AG10803 (cell line): ENCODE results near the gene DUT.

Source experiments
- DNase-seq: peaks from one replicate; pipeline ENCODE4 v3.0.0; 2010; ENCODE audit warnings: low read depth
- H3K4me3 ChIP-seq: 2 replicates; pipeline ENCODE4 v1.5.1; 2011; ENCODE audit warnings: mild to moderate bottlenecking, low read length, control low read depth
- CTCF ChIP-seq: conservative IDR thresholded peaks from 2 replicates; pipeline ENCODE4 v1.5.1; 2011; ENCODE audit warnings: mild to moderate bottlenecking, low read length, control low read depth, inconsistent platforms

The DUT gene

DNA sequence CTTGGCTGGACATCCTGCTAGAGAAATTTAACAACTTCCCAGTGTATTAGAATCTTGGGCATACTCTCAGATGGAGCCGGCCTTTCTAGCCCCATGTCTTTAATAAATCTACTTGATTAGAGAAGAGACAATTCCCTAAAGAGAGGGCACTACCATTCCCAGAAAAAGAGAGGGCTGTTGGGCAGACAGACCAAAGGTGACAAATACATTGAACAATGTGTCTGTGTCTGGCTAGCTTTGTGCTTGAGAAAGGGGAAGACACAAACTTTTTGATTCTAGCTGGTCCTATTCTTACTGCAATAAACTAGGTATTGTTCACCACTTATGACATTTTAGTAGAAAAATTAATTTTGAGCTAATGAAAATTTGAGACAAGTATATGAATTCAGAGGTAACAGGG, 57.7 kb downstream of the DUT start:
- DNase-seq = no peak
- no peak overlapping the region for H3K4me3 ChIP-seq
- no peak for TF ChIP-seq CTCF

DNA sequence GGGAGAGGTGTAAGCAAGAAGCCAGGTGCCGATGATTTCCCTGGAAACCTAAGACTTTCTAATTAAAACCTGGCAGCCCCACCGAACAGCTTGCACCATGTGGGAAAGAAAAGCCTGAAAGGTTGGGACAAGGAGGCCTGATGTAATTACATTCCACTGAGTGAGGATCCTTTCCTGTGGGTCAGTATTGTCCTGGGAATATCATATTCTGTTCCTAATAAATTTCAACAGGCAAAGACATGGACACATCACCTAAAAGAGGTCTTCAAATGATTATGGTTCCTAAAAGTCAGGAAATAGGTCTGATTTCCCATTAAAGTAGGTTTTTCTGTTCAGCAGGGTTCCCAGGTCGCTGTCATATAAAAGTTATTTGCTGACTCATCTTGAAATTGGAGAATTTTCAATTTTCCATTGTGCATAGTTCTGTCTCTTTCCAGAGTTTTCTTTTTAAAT, 58.5 kb downstream of the DUT start:
- no peak overlapping the region for H3K4me3 ChIP-seq
- peak; percentile 86 for DNase-seq
- no peak for TF ChIP-seq CTCF

DNA sequence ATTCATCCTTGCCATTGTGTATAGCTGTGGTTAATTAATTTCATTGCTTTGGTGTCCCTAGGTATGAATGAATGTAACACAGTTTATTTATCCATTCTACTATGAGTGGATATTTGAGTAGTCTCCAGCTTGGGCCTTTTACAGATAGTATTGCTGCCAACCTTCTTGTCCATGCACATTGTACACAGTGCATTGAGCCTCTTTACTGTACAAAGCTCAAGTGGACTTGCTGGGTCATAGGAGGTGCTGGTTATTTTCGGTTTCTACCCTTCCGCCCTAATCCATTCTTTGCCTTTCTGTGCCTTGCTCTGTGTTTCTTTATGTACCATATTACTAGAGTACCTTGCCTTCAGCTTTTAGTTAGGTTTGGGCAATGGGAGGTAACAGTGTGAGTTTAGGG, 60.7 kb downstream of the DUT start:
- no peak for DNase-seq
- TF ChIP-seq CTCF = no peak
- no peak overlapping the region for H3K4me3 ChIP-seq

- DNase-seq = peak; percentile 79
- H3K4me3 ChIP-seq = no peak overlapping the region
- TF ChIP-seq CTCF = no peak
These were observed 61.1 kb downstream of the DUT start for GRCh38 chr15:48392356-48392755.
